K562 (cell line): ENCODE measurements around the gene DENR. TPM values are rescaled to one million over a fixed set of nuclear protein-coding genes. Genes with fewer than 3 reads are reported as not detected.

Experiments
- CXXC5 ChIP-seq: fragments of 250-450 bp; sonication (Bioruptor Pico); IDR thresholded peaks from 2 replicates; pipeline ENCODE4 v1.8.0; 2022; ENCODE audit warnings: inconsistent platforms, mild to moderate bottlenecking, moderate library complexity
- DNMT1 ChIP-seq: fragments of 450-650 bp; IDR thresholded peaks from 2 replicates; pipeline ENCODE4 v1.6.1; 2016; ENCODE audit warnings: antibody characterized with exemption, mild to moderate bottlenecking
- L3MBTL2 ChIP-seq: fragments of 450-650 bp; IDR thresholded peaks from 2 replicates; pipeline ENCODE4 v1.6.1; 2016; ENCODE audit warnings: mild to moderate bottlenecking, moderate library complexity
- RAD51 ChIP-seq: fragments of 450-650 bp; IDR thresholded peaks from 2 replicates; pipeline ENCODE4 v1.7.1; 2016; ENCODE audit warnings: low read depth, mild to moderate bottlenecking, borderline replicate concordance
- RBM25 ChIP-seq: fragments of 200-400 bp; formaldehyde crosslinking; IDR thresholded peaks from 2 replicates; pipeline ENCODE4 v1.6.1; 2018; ENCODE audit warnings: low read length, low read depth, moderate library complexity; ENCODE audit not compliant: severe bottlenecking
- USF2 ChIP-seq: sonication (generic); formaldehyde crosslinking; IDR thresholded peaks from 2 replicates; pipeline ENCODE4 v1.5.0; 2020; ENCODE audit warnings: missing genetic modification reagents
- ZBTB43 ChIP-seq: sonication (generic); formaldehyde crosslinking; IDR thresholded peaks from 2 replicates; pipeline ENCODE4 v1.8.0; 2023; ENCODE audit warnings: mild to moderate bottlenecking, missing genetic modification reagents
- polyA plus RNA-seq, 8 experiments: library from polyadenylated mRNA; depleted of rRNA in 4 of 8; stranded (reverse) in 5 of 8; unstranded in 3 of 8; fragments of >200 nt; fragmentation: Nextera tagmentation in 2 of 8; fragmentation: Illumina TruSeq in 1 of 8; extraction: Ambion mirVana in 2 of 8; extraction: Trizol in 1 of 8; gene quantifications; 2 replicates each; pipeline versions ENCODE4 v1.2.1 to v1.2.3, GENCODE V29; 2011 to 2014; ENCODE audit warnings: inconsistent platforms in 1 of 8, missing spikeins in 1 of 8
- total RNA-seq, 7 experiments: library from RNA; depleted of rRNA in 6 of 7; stranded (reverse); fragments of >200 nt in 6 of 7; fragmentation: Illumina TruSeq in 2 of 7; extraction: Trizol in 2 of 7; gene quantifications; 2 replicates each; pipeline versions ENCODE4 v1.2.1 to v1.2.3, GENCODE V29; 2011 to 2021; ENCODE audit warnings: low replicate concordance in 1 of 7

Gene DENR
- total and polyA plus RNA-seq, 9 of the 15 experiments (the other 6 are each of a cell fraction or from before 2014, with no cell fraction given): 32.5 to 77.4 (median 54.7) TPM

- TF ChIP-seq USF2 (CRISPR knock-in tag) (peak; percentile 93), ZBTB43 (no peak), RBM25 (peak; percentile 41), L3MBTL2 (no peak), DNMT1 (no peak), CXXC5 (no peak), RAD51 (peak; percentile 90)
Measured at GRCh38 chr12:122749569-122750332, 2.9 kb upstream of the DENR start (continued).
